ENCODE results near the gene ZNF438. TPM values are rescaled to one million over a fixed set of nuclear protein-coding genes. Genes with fewer than 3 reads are reported as not detected.

ZNF438 gene
- total and polyA plus RNA-seq, 9 donors, result 6.2 to 12.7 (median 7.1) TPM

GRCh38 chr10:30806850-30807249 lies 224.8 kb downstream of the ZNF438 start:
- 66 to 75% (median 74%) methylated on average over 2 of the region's 2 CpGs for WGBS, 3 donors
- no peak for DNase-seq
- peaks cover 13% of the 10 kb centered on the region for H3K4me1 ChIP-seq (ENCODE audit: insufficient read depth)
- H3K36me3 ChIP-seq, result no peaks in the 10 kb centered on the region
- no peaks in the 10 kb centered on the region for H3K9me3 ChIP-seq
- intact Hi-C loops (cut with DNase I), result no loop called here
- TF ChIP-seq POLR2A (IDR thresholded peaks at IDR 0.05), result no peak
- no peak for TF ChIP-seq CTCF (IDR thresholded peaks at IDR 0.05)
- TF ChIP-seq EP300 (IDR thresholded peaks at IDR 0.05), result no peak
- H3K27ac ChIP-seq, result no peak overlapping the region
- no peaks in the 10 kb centered on the region for H3K27me3 ChIP-seq
- no peak overlapping the region for H3K4me3 ChIP-seq

GRCh38 chr10:30805061-30805460 lies 226.6 kb downstream of the ZNF438 start:
- Histone ChIP-seq H3K4me3 (no peak overlapping the region), H3K27ac (no peak overlapping the region), H3K27me3 (no peaks in the 10 kb centered on the region), H3K36me3 (no peaks in the 10 kb centered on the region), H3K4me1 (ENCODE audit: insufficient read depth) (peaks cover 6% of the 10 kb centered on the region), H3K9me3 (no peaks in the 10 kb centered on the region)
- intact Hi-C loops (cut with DNase I), result no loop called here
- no peak for TF ChIP-seq POLR2A (IDR thresholded peaks at IDR 0.05)
- TF ChIP-seq CTCF (IDR thresholded peaks at IDR 0.05), result no peak
- TF ChIP-seq EP300 (IDR thresholded peaks at IDR 0.05), result no peak
- DNase-seq, result no peak
- 72 to 89% (median 84%) methylated on average over 9 of the region's 9 CpGs for WGBS, 3 donors

DNA sequence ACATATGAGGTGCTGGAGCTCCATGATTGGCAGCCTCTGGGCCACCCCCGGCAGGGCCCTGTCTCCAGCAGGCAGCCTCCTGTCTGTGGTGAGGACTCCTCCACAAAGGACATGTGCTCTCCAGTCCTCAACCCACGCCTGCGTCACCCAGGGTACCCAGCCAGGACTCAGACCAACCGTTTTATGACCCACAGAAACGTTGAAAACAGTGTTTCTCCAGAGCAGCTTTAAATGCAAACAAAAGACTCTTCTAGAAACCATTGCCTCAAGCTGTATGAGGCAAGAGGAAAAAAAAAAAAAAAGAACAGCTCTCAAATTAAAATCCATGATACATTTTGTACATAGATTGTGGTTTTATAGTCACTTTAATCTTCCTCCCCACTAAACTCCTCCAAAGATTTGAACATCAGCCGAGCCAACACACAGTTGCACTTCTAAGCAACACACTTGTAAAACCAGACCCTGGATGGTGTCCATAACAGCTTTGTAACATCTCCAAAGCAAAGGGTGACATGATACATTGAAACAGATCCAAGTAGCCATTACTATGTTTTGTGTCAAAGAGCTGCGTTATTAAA lies 227.1 kb downstream of the ZNF438 start:
- peak in 3 of 5 donors; percentile 42 to 67 (median 48) for DNase-seq
- intact Hi-C loops (cut with DNase I), result no loop called here
- Histone ChIP-seq H3K27ac (no peak overlapping the region), H3K9me3 (no peaks in the 10 kb centered on the region), H3K4me3 (no peak overlapping the region), H3K4me1 (ENCODE audit: insufficient read depth) (peaks cover 6% of the 10 kb centered on the region), H3K27me3 (no peaks in the 10 kb centered on the region), H3K36me3 (no peaks in the 10 kb centered on the region)
- TF ChIP-seq CTCF (IDR thresholded peaks at IDR 0.05) (no peak), POLR2A (IDR thresholded peaks at IDR 0.05) (no peak), EP300 (IDR thresholded peaks at IDR 0.05) (no peak)
- 37 to 71% (median 53%) methylated on average over 7 of the region's 7 CpGs for WGBS, 3 donors

- 18 to 26% (median 23%) methylated on average over 5 of the region's 5 CpGs for WGBS, 3 donors
- Histone ChIP-seq H3K27me3 (no peaks in the 10 kb centered on the region), H3K36me3 (no peaks in the 10 kb centered on the region), H3K4me3 (no peak overlapping the region), H3K9me3 (no peaks in the 10 kb centered on the region), H3K27ac (no peak overlapping the region), H3K4me1 (ENCODE audit: insufficient read depth) (peaks cover 6% of the 10 kb centered on the region)
- peak in 2 of 5 donors; percentile 67 to 70 for DNase-seq
- no peak for TF ChIP-seq CTCF (IDR thresholded peaks at IDR 0.05)
- TF ChIP-seq EP300 (IDR thresholded peaks at IDR 0.05), result no peak
- no peak for TF ChIP-seq POLR2A (IDR thresholded peaks at IDR 0.05)
- intact Hi-C loops (cut with DNase I), result no loop called here
Measured at GRCh38 chr10:30803892-30804322, 227.8 kb downstream of the ZNF438 start.
